HepG2 (cell line): ENCODE results near the gene ZFHX3. TPM values are rescaled to one million over a fixed set of nuclear protein-coding genes. Genes with fewer than 3 reads are reported as not detected.
A peak's percentile ranks its signal among the peaks of the same experiment; 100 is the strongest.

Experiments
- AGO2 ChIP-seq: fragments of 200-400 bp; formaldehyde crosslinking; optimal IDR thresholded peaks from 2 replicates; pipeline ENCODE3; 2017; ENCODE audit warnings: mild to moderate bottlenecking, low read depth, low read length, moderate library complexity
- ARNTL ChIP-seq: sonication (generic); formaldehyde crosslinking; IDR thresholded peaks from 2 replicates; pipeline ENCODE4 v1.4.0; 2020; ENCODE audit warnings: mild to moderate bottlenecking, missing genetic modification reagents
- HDAC2 ChIP-seq: sonication (generic); formaldehyde crosslinking; IDR thresholded peaks from 2 replicates; pipeline ENCODE4 v1.4.0; 2020; ENCODE audit warnings: missing genetic modification reagents
- TAF15 ChIP-seq: fragments of 200-400 bp; formaldehyde crosslinking; IDR thresholded peaks from one replicate; pipeline ENCODE4 v1.6.1; 2018; ENCODE audit warnings: mild to moderate bottlenecking, low read depth, low read length; ENCODE audit not compliant: poor library complexity, severe bottlenecking
- YEATS2 ChIP-seq: sonication (generic); formaldehyde crosslinking; IDR thresholded peaks from 2 replicates; pipeline ENCODE4 v1.4.0; 2020; ENCODE audit warnings: missing genetic modification reagents, borderline replicate concordance
- ZNF17 ChIP-seq: sonication (generic); formaldehyde crosslinking; IDR thresholded peaks from 2 replicates; pipeline ENCODE4 v1.5.0; 2020; ENCODE audit warnings: mild to moderate bottlenecking, missing genetic modification reagents
- polyA plus RNA-seq, 8 experiments: library from polyadenylated mRNA; depleted of rRNA in 3 of 8; stranded (reverse) in 7 of 8; unstranded in 1 of 8; fragments of >200 nt; fragmentation: Illumina TruSeq in 4 of 8; extraction: Trizol in 4 of 8; gene quantifications; 2 replicates each; pipeline versions ENCODE4 v1.2.1 to v1.2.3, GENCODE V29; 2011 to 2016; ENCODE audit warnings: low read depth in 4 of 8, missing spikeins in 1 of 8, mixed read lengths in 1 of 8; ENCODE audit not compliant: insufficient read depth in 1 of 8
- total RNA-seq, 5 experiments: library from RNA; depleted of rRNA; stranded (reverse); fragments of >200 nt; fragmentation: Illumina TruSeq; extraction: Trizol; gene quantifications; 2 replicates each; pipeline ENCODE4 v1.2.3, GENCODE V29; 2016; ENCODE audit warnings: low read depth in 1 of 5
- TF ChIP-seq, protein P1 (sequence below): sonication (generic); formaldehyde crosslinking; IDR thresholded peaks from 2 replicates; pipeline ENCODE4 v1.9.0; 2021; ENCODE audit warnings: missing genetic modification reagents, borderline replicate concordance
- TF ChIP-seq, protein P2 (sequence below): sonication (generic); formaldehyde crosslinking; IDR thresholded peaks from 2 replicates; pipeline ENCODE4 v1.5.1; 2020; ENCODE audit warnings: mild to moderate bottlenecking, missing genetic modification reagents, moderate library complexity
- TF ChIP-seq, protein P3 (sequence below): sonication (generic); formaldehyde crosslinking; IDR thresholded peaks from 2 replicates; pipeline ENCODE4 v1.4.0; 2020; ENCODE audit warnings: mild to moderate bottlenecking, missing genetic modification reagents
- TF ChIP-seq, protein P4 (sequence below): sonication (generic); formaldehyde crosslinking; IDR thresholded peaks from 2 replicates; pipeline ENCODE4 v1.4.0; 2020; ENCODE audit warnings: missing genetic modification reagents

ZFHX3 gene
- total and polyA plus RNA-seq, 2 of the 13 experiments (the other 11 are each of a cell fraction or from before 2014, with no cell fraction given): 5.0 to 6.0 TPM

DNA sequence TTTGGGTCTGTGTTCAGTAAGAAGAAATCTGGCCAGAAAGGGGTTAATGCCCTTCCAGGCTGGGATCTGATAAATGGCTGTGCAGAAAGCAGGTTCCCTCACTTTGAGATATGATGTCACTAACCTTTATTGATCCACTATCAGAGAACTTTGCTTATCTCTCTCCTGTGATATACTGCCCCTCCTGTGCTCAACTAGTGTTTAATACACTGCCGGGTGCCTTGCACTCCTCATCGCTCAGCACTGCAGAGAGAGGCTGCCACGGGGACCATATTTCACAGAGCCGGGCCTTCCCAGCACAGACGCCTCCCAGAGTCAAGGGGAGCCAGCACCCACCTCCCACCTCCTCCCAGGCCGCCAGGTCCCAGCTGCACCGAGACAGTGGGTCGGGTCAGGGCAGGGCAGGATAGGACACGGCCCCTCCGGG, 20.2 kb downstream of the ZFHX3 start (continued):
- TF ChIP-seq TAF15 (no peak), HDAC2 (CRISPR knock-in tag) (no peak), ZNF17 (CRISPR knock-in tag) (no peak), YEATS2 (CRISPR knock-in tag) (no peak), ARNTL (CRISPR knock-in tag) (0 out of 2 replicates have a peak, but pooled peaks have one; percentile 30), AGO2 (peak; percentile 55)
- TF ChIP-seq, protein P1, sequence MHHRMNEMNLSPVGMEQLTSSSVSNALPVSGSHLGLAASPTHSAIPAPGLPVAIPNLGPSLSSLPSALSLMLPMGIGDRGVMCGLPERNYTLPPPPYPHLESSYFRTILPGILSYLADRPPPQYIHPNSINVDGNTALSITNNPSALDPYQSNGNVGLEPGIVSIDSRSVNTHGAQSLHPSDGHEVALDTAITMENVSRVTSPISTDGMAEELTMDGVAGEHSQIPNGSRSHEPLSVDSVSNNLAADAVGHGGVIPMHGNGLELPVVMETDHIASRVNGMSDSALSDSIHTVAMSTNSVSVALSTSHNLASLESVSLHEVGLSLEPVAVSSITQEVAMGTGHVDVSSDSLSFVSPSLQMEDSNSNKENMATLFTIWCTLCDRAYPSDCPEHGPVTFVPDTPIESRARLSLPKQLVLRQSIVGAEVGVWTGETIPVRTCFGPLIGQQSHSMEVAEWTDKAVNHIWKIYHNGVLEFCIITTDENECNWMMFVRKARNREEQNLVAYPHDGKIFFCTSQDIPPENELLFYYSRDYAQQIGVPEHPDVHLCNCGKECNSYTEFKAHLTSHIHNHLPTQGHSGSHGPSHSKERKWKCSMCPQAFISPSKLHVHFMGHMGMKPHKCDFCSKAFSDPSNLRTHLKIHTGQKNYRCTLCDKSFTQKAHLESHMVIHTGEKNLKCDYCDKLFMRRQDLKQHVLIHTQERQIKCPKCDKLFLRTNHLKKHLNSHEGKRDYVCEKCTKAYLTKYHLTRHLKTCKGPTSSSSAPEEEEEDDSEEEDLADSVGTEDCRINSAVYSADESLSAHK (CRISPR knock-in tag): no peak
- TF ChIP-seq, protein P2, sequence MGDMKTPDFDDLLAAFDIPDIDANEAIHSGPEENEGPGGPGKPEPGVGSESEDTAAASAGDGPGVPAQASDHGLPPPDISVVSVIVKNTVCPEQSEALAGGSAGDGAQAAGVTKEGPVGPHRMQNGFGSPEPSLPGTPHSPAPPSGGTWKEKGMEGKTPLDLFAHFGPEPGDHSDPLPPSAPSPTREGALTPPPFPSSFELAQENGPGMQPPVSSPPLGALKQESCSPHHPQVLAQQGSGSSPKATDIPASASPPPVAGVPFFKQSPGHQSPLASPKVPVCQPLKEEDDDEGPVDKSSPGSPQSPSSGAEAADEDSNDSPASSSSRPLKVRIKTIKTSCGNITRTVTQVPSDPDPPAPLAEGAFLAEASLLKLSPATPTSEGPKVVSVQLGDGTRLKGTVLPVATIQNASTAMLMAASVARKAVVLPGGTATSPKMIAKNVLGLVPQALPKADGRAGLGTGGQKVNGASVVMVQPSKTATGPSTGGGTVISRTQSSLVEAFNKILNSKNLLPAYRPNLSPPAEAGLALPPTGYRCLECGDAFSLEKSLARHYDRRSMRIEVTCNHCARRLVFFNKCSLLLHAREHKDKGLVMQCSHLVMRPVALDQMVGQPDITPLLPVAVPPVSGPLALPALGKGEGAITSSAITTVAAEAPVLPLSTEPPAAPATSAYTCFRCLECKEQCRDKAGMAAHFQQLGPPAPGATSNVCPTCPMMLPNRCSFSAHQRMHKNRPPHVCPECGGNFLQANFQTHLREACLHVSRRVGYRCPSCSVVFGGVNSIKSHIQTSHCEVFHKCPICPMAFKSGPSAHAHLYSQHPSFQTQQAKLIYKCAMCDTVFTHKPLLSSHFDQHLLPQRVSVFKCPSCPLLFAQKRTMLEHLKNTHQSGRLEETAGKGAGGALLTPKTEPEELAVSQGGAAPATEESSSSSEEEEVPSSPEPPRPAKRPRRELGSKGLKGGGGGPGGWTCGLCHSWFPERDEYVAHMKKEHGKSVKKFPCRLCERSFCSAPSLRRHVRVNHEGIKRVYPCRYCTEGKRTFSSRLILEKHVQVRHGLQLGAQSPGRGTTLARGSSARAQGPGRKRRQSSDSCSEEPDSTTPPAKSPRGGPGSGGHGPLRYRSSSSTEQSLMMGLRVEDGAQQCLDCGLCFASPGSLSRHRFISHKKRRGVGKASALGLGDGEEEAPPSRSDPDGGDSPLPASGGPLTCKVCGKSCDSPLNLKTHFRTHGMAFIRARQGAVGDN: peak; percentile 22
- TF ChIP-seq, protein P3, sequence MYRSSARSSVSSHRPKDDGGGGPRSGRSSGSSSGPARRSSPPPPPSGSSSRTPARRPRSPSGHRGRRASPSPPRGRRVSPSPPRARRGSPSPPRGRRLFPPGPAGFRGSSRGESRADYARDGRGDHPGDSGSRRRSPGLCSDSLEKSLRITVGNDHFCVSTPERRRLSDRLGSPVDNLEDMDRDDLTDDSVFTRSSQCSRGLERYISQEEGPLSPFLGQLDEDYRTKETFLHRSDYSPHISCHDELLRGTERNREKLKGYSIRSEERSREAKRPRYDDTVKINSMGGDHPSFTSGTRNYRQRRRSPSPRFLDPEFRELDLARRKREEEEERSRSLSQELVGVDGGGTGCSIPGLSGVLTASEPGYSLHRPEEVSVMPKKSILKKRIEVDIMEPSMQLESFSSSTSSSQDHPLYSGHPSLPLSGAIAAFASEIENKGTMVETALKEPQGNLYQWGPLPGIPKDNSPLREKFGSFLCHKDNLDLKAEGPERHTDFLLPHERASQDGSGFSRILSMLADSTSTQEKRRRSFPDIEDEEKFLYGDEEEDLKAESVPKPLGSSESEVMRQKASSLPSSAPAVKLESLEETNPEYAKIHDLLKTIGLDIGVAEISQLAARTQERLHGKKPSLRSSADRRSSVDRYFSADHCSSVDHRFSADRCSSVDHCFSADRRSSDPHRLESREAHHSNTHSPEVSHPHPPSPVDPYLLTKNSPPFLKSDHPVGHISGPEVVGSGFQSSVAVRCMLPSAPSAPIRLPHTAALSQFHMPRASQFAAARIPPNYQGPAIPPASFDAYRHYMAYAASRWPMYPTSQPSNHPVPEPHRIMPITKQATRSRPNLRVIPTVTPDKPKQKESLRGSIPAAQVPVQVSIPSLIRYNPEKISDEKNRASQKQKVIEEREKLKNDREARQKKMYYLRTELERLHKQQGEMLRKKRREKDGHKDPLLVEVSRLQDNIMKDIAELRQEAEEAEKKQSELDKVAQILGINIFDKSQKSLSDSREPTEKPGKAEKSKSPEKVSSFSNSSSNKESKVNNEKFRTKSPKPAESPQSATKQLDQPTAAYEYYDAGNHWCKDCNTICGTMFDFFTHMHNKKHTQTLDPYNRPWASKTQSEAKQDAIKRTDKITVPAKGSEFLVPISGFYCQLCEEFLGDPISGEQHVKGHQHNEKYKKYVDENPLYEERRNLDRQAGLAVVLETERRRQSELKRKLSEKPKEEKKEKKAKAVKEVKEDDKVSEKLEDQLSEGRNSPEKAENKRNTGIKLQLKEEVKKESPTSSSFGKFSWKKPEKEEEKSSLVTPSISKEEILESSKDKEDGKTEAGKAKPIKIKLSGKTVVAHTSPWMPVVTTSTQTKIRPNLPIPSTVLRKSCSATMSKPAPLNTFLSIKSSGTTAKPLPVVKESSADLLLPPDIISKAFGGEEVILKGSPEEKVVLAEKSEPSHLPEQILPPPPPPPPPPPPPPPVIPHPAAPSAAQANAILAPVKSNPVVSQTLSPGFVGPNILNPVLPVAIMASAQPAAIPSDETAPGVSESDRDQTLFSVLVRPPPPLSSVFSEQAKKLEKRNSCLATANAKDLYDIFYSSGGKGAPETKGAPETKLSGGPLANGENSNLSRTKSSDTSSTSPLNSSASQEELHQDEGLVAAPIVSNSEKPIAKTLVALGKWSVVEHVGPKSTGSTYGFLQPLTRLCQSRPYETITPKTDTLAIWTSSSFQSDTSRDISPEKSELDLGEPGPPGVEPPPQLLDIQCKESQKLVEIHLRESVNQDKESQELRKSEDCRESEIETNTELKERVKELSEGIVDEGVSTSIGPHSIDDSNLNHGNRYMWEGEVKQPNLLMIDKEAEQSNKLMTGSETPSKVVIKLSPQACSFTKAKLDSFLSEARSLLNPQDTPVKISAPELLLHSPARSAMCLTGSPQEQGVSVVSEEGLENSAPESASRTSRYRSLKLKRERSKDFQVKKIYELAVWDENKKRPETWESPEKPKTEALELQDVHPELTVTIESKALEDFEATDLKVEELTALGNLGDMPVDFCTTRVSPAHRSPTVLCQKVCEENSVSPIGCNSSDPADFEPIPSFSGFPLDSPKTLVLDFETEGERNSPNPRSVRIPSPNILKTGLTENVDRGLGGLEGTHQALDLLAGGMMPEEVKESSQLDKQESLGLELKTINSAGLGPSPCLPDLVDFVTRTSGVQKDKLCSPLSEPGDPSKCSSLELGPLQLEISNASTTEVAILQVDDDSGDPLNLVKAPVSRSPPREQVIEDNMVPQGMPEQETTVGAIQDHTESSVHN (CRISPR knock-in tag): 0 out of 2 replicates have a peak, but pooled peaks have one; percentile 43
- TF ChIP-seq, protein P4, sequence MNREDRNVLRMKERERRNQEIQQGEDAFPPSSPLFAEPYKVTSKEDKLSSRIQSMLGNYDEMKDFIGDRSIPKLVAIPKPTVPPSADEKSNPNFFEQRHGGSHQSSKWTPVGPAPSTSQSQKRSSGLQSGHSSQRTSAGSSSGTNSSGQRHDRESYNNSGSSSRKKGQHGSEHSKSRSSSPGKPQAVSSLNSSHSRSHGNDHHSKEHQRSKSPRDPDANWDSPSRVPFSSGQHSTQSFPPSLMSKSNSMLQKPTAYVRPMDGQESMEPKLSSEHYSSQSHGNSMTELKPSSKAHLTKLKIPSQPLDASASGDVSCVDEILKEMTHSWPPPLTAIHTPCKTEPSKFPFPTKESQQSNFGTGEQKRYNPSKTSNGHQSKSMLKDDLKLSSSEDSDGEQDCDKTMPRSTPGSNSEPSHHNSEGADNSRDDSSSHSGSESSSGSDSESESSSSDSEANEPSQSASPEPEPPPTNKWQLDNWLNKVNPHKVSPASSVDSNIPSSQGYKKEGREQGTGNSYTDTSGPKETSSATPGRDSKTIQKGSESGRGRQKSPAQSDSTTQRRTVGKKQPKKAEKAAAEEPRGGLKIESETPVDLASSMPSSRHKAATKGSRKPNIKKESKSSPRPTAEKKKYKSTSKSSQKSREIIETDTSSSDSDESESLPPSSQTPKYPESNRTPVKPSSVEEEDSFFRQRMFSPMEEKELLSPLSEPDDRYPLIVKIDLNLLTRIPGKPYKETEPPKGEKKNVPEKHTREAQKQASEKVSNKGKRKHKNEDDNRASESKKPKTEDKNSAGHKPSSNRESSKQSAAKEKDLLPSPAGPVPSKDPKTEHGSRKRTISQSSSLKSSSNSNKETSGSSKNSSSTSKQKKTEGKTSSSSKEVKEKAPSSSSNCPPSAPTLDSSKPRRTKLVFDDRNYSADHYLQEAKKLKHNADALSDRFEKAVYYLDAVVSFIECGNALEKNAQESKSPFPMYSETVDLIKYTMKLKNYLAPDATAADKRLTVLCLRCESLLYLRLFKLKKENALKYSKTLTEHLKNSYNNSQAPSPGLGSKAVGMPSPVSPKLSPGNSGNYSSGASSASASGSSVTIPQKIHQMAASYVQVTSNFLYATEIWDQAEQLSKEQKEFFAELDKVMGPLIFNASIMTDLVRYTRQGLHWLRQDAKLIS: no peak
